Adrenal gland (tissue), 12 donors: ENCODE data around the gene SEMA3A. TPM values are rescaled to one million over a fixed set of nuclear protein-coding genes. Genes with fewer than 3 reads are reported as not detected.
"Not testable (repeated sequence)": the region's sequence is repeated elsewhere in the genome, so short reads cannot be mapped to it uniquely, and the experiment has no call there.

Source experiments
- DNase-seq, 7 donors: peaks; one replicate each; pipeline ENCODE4 v3.0.0-alpha.2; 2019 to 2020
- H3K27ac ChIP-seq, 5 donors: fragments of 200-600 bp; sonication (generic) in 4 of 5; 1 replicate in 3 of 5; 2 replicates in 2 of 5; pipeline versions ENCODE4 v1.5.1 to v1.8.0; 2016 to 2020; ENCODE audit warnings: mild to moderate bottlenecking in 1 of 5
- H3K27me3 ChIP-seq: fragments of 200-600 bp; 2 replicates; pipeline ENCODE4 v1.8.0; 2021
- H3K36me3 ChIP-seq, 2 donors: fragments of 200-600 bp; replicated peaks in 1 of 2; 1 replicate in 1 of 2; 2 replicates in 1 of 2; pipeline versions ENCODE4 v1.5.1 to v1.8.0; 2018 to 2022
- H3K4me1 ChIP-seq, 2 donors: fragments of 200-600 bp; replicated peaks in 1 of 2; 1 replicate in 1 of 2; 2 replicates in 1 of 2; pipeline versions ENCODE4 v1.5.1 to v1.8.0; 2018 to 2021
- H3K4me3 ChIP-seq, 4 donors: fragments of 200-600 bp; sonication (generic) in 3 of 4; one replicate each; pipeline ENCODE4 v1.5.1; 2016 to 2018
- H3K9me3 ChIP-seq, 3 donors: fragments of 200-600 bp; sonication (generic) in 1 of 3; replicated peaks in 1 of 3; 1 replicate in 2 of 3; 2 replicates in 1 of 3; pipeline versions ENCODE4 v1.5.1 to v1.8.0; 2016 to 2021
- CTCF ChIP-seq, 6 experiments: fragments of 450-650 bp in 4 of 6; fragments of 200-600 bp in 2 of 6; sonication (generic) in 1 of 6; IDR thresholded peaks; 1 replicate in 5 of 6; 2 replicates in 1 of 6; pipeline versions ENCODE4 v1.5.1 to v1.8.0; 2016 to 2021; ENCODE audit warnings: antibody characterized with exemption in 6 of 6, mild to moderate bottlenecking in 2 of 6, moderate library complexity in 1 of 6
- POLR2A ChIP-seq, 2 donors: fragments of 450-650 bp; IDR thresholded peaks; one replicate each; pipeline ENCODE4 v1.6.1; 2017; ENCODE audit warnings: antibody characterized with exemption in 2 of 2, mild to moderate bottlenecking in 2 of 2, moderate library complexity in 1 of 2
- WGBS, 4 donors: extraction: QIAGEN DNeasy Blood & Tissue Kit in 2 of 4; methylation state at CpG; one replicate each; pipeline versions ENCODE4 v1.1.5 to v1.1.7; 2013 to 2017; 5-methylcytosine and 5-hydroxymethylcytosine counted together
- intact Hi-C, 2 donors: fragments of 100-400 bp; cut with DNase I; formaldehyde crosslinking; loops; one replicate each; pipeline versions ENCODE4 v1.14.1 to v1.15.0; 2022 to 2023
- polyA plus RNA-seq, 3 donors: library from polyadenylated mRNA; stranded (reverse); fragments of 200-250 nt in 2 of 3; fragments of 350-450 nt in 1 of 3; fragmentation: Illumina TruSeq in 1 of 3; extraction: RNeasy Lipid Tissue Mini Kit (QIAGEN cat#74804) in 1 of 3; gene quantifications; one replicate each; pipeline ENCODE4 v1.2.3, GENCODE V29; 2013 to 2014
- total RNA-seq, 9 donors: library from RNA; depleted of rRNA in 4 of 9; stranded (reverse); fragments of >200 nt in 4 of 9; fragments of 120-200 nt in 1 of 9; fragmentation: NEBNext Ultra II Directional in 1 of 9; extraction: Animal tissue kit (Norgen Biotek cat#: 25700) in 1 of 9; gene quantifications; one replicate each; pipeline versions ENCODE4 v1.1.0 to v1.2.4, GENCODE V29; 2013 to 2023
- donor health status: healthy with polysubstance abuse.
- donor health status: Bipolar disorder and iron deficiency.
- donor health status: DM: yes; HTN: yes; CAD: no.
- donor health status: DM: no; HTN: no; CAD: no.
- donor health status: DM: no; HTN: no; CAD: no.
- donor health status: DM: yes; HTN: yes; CAD: no.

The SEMA3A gene
- total and polyA plus RNA-seq, 12 donors: 0.24 to 17.5 (median 1.2) TPM

DNA sequence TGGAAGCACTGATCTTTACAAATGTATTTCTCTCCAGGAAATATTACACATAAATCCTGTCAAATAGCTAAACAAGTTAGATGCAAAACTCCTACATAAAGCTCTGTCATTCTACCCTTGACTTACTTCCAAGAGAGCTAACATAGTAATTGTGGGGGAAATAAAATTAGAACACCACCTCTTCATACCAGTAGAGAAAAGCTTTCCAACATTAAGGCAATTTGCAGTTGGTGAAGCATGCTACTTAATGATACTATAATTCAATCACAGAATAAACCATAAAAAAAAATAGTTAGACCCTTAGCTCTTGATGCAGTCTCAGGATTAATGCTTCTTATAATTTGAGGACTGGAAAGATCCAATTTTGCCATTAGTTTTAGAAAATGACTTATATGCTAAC is 35.2 kb downstream of the SEMA3A start:
- no peak overlapping the region for H3K4me3 ChIP-seq
- intact Hi-C loops: no loop called here
- H3K4me1 ChIP-seq: no peaks in the 10 kb centered on the region

GRCh38 chr7:84157171-84157570 is 37.4 kb downstream of the SEMA3A start:
- H3K9me3 ChIP-seq: no peaks in the 10 kb centered on the region
- H3K4me3 ChIP-seq: no peak overlapping the region
- no peaks in the 10 kb centered on the region for H3K4me1 ChIP-seq
- no peak for DNase-seq
- intact Hi-C loops: no loop called here
- 81 to 90% (median 87%) methylated on average over 4 of the region's 4 CpGs for WGBS, 4 donors
- H3K27ac ChIP-seq: no peak overlapping the region
- TF ChIP-seq CTCF (IDR thresholded peaks at IDR 0.05) (no peak), POLR2A (IDR thresholded peaks at IDR 0.05) (no peak)
- no peaks in the 10 kb centered on the region for H3K36me3 ChIP-seq
- no peaks in the 10 kb centered on the region for H3K27me3 ChIP-seq

More for the DNA sequence above, 35.2 kb downstream of the SEMA3A start:
- H3K9me3 ChIP-seq: no peaks in the 10 kb centered on the region
- TF ChIP-seq POLR2A (IDR thresholded peaks at IDR 0.05) (no peak), CTCF (IDR thresholded peaks at IDR 0.05) (no peak)
- no peak overlapping the region for H3K27ac ChIP-seq
- H3K36me3 ChIP-seq: no peaks in the 10 kb centered on the region
- no peak for DNase-seq
- no peaks in the 10 kb centered on the region for H3K27me3 ChIP-seq

GRCh38 chr7:84154991-84155781 is 39.4 kb downstream of the SEMA3A start:
- H3K4me1 ChIP-seq: no peaks in the 10 kb centered on the region
- H3K9me3 ChIP-seq: no peaks in the 10 kb centered on the region
- WGBS, 4 donors: 65 to 73% (median 67%) methylated on average over 6 of the region's 6 CpGs
- no peaks in the 10 kb centered on the region for H3K27me3 ChIP-seq
- no peak for DNase-seq
- no peaks in the 10 kb centered on the region for H3K36me3 ChIP-seq
- no peak for TF ChIP-seq CTCF (IDR thresholded peaks at IDR 0.05)
- no peak for TF ChIP-seq POLR2A (IDR thresholded peaks at IDR 0.05)
- intact Hi-C loops: no loop called here
- no peak overlapping the region for H3K27ac ChIP-seq
- no peak overlapping the region for H3K4me3 ChIP-seq

- Histone ChIP-seq H3K36me3 (no peaks in the 10 kb centered on the region), H3K27ac (no peak overlapping the region), H3K4me3 (no peak overlapping the region), H3K27me3 (no peaks in the 10 kb centered on the region), H3K9me3 (no peaks in the 10 kb centered on the region), H3K4me1 (no peaks in the 10 kb centered on the region)
- intact Hi-C loops: no loop called here
- no peak for TF ChIP-seq CTCF (IDR thresholded peaks at IDR 0.05)
- no peak for TF ChIP-seq POLR2A (IDR thresholded peaks at IDR 0.05)
- no peak for DNase-seq
Measured at GRCh38 chr7:84152995-84153394, 41.6 kb downstream of the SEMA3A start.

GRCh38 chr7:84150370-84150769 is 44.2 kb downstream of the SEMA3A start:
- H3K9me3 ChIP-seq, H3K36me3 ChIP-seq, H3K27me3 ChIP-seq, H3K27ac ChIP-seq, H3K4me1 ChIP-seq, intact Hi-C loops, DNase-seq, H3K4me3 ChIP-seq: not testable (repeated sequence)
- 89 to 93% (median 91%) methylated on average over 20 to 22 of the region's 22 CpGs for WGBS, 4 donors
